GM18499 (cell line): ENCODE data around the gene ANXA9.

Experiments
- ATAC-seq: cut with Tn5 transposase; IDR thresholded peaks from one replicate; pipeline ENCODE4 v1.9.1; 2021; ENCODE audit warnings: moderate number of reproducible peaks; ENCODE audit not compliant: insufficient read depth, unreplicated experiment

Gene ANXA9

GRCh38 chr1:151001602-151002001 is 19.5 kb downstream of the ANXA9 start:
- no peak for ATAC-seq

DNA sequence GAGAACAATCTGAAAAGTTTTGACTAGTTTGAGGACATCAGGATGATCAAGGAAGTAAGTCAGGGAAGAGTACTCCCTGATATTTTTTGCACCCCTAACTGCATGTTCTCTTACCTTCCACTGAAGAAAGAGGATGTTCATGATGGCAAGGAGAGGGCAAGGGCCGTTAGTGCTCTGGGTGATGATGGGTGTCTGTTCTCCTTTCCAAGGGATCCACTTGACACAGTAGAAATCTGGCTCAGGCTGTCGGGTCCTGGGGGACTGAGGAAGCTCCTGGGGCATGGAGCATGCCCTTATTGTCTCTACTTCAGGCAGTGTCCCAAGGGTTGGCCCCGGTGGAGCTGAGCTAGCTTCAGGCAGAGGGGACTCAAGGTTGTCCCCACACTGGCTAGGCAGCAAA is 20.0 kb downstream of the ANXA9 start:
- ATAC-seq = no peak

GRCh38 chr1:151002611-151003010 is 20.5 kb downstream of the ANXA9 start:
- ATAC-seq = no peak

- no peak for ATAC-seq
Measured at GRCh38 chr1:151003180-151003579, 21.1 kb downstream of the ANXA9 start.

DNA sequence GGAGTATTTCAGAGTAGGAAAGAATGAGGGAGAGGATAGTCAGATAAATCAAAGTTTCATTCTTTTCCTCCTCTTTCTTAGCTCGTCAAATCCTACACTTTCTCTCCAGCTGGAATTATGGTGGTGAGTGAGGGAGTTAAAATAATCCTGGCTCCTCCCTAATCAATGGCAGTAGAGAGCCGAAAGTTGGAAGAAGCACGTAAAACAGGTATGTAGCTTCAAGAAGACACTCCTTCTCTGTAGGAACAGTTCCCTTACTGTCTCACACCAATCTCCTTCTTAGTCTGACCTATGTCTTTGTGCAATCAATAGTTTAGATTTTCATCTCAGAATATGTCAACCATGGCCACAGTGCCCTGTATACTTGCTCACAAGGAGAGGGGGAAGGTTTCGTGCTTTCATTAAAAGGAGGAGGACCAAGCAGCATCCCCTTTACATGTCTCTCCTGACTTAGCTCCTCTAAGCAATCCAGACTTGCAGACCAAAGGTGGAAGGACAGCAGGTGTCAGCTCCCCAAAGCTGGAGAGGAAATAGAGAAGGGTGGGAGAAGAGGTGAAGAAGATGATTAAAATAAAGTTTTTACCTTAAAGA is 23.7 kb downstream of the ANXA9 start:
- no peak for ATAC-seq

GRCh38 chr1:151006327-151007052 is 24.4 kb downstream of the ANXA9 start, which contains the start of gene MINDY1:
Gene MINDY1, minus strand, starts transcription at chr1:151006902. Its CDS starts 4,285 bp downstream, at chr1:151002617.
- no peak for ATAC-seq

- no peak for ATAC-seq
Measured at GRCh38 chr1:151007853-151008243, 25.8 kb downstream of the ANXA9 start.

DNA sequence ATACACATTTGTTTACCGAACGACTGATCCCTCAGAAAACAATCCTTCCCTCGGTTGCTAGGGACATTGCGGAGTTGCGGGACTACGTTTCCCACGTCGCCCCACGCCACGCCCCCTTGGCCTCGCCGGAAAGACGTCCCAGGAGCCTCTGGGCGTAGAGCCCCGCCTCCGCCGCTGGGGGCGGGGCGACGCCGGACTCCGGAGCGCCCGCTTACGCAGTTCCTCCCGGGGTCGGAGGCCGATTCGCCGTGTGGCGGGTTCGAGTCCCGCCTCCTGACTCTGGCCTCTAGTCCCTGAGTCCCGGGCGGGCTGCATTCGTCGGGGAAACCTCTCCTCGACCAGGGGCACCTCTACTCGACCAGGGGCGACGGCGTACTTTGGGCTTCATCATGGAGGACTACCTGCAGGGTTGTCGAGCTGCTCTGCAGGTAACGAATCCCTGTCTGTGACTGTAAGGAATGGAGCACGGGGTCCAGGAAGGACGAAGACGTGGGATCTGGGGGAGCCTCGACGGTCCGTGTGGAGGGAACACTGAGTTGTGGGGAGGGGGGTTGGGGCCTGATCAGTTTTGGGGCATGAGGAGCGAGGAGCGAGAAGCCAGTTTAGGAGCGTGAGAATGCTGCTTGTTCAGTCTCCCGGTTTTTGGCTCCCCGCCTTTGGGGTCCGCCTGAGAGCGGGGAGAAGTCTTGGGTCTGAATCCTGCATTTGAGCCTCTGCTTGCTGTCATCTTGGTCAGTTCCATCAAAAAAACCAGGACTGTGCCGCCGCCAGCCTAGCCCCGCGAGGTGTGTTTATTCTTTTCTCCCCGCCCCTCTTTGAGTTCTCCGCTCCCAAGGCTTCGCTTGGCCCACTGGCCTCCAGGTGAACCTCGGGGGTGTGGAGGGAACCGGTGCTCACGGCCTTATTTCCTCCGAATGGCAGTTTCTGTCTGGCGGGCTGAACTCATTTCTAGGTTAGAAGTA is 26.4 kb downstream of the ANXA9 start, which contains the start of gene PRUNE1:
PRUNE1 (plus strand) TSS at position 206 of the 962 bp plus-strand sequence; CDS start at position 390, 184 bp downstream.
- no peak for ATAC-seq

DNA sequence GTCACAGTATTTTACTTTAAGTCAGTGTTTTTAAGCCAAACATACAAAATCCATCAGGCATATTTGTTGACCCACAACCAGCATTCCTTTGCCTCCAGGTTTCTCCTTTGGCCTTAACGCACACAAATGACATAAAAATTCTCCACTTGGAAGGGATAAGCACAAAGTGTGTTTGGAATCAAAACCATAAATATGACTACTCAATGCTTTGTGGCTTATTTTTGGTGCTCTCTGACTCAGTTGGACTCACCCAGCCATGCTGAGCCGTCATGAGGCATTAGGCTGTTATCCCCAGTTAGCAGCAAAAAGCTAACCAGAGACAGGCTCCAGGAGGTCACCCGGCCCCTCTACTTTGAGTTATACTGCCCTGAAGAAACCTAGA is 27.1 kb downstream of the ANXA9 start:
- no peak for ATAC-seq

DNA sequence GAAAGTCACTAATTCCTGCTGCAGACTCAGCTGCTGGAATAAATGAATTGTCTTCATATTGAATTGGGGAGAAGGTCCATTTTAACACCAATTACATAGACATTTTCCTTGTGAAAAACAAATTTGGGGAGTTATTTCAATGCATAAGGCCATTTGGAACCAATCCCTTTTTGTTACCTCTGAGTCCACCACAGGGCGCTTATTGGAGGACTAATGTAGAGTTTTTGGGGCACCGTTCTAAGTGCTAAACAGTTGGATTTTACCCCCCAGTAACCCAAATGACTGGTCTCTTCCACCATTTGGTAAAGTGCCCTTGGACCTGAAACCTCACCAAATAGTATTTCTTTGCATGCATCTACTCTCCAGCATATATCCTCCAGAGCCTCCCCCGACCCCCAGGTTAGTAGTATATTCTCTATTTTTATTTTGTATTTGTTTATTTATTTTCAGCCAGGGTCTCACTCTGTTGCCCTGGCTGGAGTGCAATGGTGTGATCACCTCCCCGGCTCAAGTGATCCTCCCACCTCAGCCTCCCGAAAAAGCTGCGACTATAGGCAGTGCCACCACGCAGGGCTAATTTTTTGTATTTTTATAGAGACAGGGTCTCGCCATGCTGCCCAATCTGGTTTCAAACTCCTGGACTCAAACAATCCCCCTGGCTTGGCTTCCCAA is 27.7 kb downstream of the ANXA9 start:
- no peak for ATAC-seq

DNA sequence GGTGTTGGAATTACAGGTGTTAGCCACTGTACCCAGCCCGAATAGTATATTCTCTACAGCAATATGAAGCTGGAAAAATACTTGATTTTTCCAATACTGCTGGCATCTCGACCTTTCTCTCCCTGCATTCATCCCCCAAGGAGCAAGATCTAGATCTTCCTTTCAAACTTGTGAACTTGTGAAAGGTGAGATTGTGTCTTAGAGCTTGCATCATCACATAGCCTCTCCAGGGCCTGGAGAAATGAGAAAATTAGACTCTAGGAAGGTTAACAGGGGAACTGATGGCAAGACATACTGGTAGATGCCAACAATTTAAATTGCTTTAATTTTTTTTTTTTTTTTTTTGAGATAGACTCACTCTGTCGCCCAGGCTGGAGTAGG is 28.2 kb downstream of the ANXA9 start:
- no peak for ATAC-seq

GRCh38 chr1:151011154-151011850 is 29.2 kb downstream of the ANXA9 start:
- ATAC-seq = no peak

GRCh38 chr1:151012684-151013471 is 30.8 kb downstream of the ANXA9 start:
- ATAC-seq = no peak

DNA sequence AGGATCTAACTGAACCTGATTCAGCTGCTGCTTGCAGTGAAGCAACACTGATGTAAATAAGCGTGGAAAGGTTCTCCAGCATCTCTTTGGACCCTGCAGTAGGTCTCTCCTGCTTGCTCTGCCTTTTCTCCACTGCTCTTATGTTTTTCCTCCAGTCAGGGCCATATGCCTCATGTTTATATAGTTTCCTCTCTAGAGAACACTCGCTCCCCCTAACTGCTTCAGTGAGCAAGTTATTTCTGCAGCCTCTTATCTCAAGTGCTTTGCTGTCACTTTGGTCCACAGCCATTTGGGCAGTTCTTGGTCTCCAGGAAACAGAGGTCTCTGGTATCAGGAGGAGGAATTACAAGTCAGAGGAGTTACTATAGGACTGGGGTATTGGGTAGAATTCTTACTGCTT is 31.4 kb downstream of the ANXA9 start:
- no peak for ATAC-seq

- no peak for ATAC-seq
Measured at GRCh38 chr1:151024540-151025146, 42.6 kb downstream of the ANXA9 start.

DNA sequence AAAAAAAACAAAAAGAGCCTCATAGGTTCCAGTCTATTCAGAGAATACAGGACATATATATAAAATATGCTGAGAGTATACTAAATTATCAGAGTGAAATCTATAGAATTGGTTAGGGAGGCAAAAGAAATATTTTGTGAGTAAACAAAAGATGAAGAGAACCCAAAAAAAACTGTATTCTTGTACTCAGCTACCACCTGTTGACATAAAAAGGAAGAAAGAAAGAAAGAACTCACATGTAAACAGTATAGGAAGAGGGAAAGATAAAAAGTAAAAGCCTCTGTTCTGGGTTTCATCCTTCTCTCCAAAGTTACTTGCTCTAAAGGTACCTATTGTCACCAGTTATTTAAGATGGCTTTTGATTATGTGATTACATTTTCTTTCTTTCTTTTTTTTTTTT is 44.4 kb downstream of the ANXA9 start:
- ATAC-seq = no peak

DNA sequence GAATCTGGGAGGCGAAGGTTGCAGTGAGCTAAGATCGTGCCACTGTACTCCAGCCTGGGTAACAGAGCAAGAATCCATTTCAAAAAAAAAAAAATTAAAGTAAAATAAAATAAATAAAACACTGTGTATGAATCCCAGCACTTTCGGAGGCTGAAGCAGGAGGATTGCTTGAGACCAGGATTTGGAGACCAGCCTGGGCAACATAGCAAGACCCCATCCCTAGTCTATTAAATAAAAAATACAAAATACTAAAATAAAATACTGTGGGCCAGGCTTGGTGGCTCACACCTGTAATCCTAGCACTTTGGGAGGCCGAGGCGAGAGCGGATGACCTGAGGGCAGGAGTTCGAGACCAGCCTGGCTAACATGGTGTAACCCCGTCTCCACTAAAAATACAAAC is 50.1 kb downstream of the ANXA9 start:
- no peak for ATAC-seq

GRCh38 chr1:151035167-151035566 is 53.1 kb downstream of the ANXA9 start:
- no peak for ATAC-seq

DNA sequence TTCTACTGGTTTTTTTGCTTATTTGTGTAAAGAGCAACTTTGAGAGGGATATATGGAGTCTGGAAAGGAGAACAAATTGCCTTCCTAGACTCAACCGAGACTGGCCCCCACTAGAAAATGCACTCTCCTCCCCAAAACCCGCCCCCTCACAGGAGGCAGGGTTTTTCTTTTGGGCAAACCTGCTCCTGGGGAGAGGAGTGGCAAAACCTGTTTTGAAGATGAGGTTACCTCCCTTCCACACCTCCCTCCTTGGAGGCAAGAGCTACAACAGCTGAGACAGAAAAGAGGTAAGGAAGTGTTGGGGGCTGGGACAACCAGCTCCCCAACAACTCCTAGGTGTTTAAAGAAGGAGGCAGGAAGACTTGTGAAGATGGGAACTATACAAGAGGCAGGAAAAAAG is 54.3 kb downstream of the ANXA9 start, which contains the start of gene BNIPL:
BNIPL (plus strand) TSS at position 231 of the 400 bp plus-strand sequence; CDS start at position 371, 140 bp downstream.
- ATAC-seq = no peak
